HepG2 (cell line): Measurements from ENCODE around the gene GPR55. TPM values are rescaled to one million over a fixed set of nuclear protein-coding genes. Genes with fewer than 3 reads are reported as not detected.

Experiments
- ATAC-seq: fragments of 200-7000 bp; cut with Tn5 transposase; 3 replicates; pipeline ENCODE4 v1.9.1; 2020; ENCODE audit warnings: mild to moderate bottlenecking, moderate library complexity
- BruUV-seq: library from RNA; stranded (reverse); fragments of 400-500 nt; replicated peaks from 2 replicates; lab custom pipeline; 2021; lab: Mats Ljungman, UMichigan
- CTCF ChIA-PET: fragments of 300-600 bp; formaldehyde crosslinking; extraction: SDS; loops from one replicate; lab custom pipeline; 2021; ENCODE audit warnings: low total read pairs, inconsistent platforms, low intra/inter-chr PET ratio; lab: Yijun Ruan, JAX
- POLR2A ChIA-PET: fragments of 350-600 bp; sonication (Branson Sonifier 250); formaldehyde crosslinking; loops from one replicate; lab custom pipeline; 2020; ENCODE audit warnings: antibody characterized with exemption, inconsistent platforms; lab: Yijun Ruan, JAX
- DNase-seq: peaks from one replicate; pipeline ENCODE4 v3.0.0-alpha.2; 2015; ENCODE audit warnings: low spot score
- FAIRE-seq: peaks from 3 replicates; lab custom pipeline; 2011; peaks lifted over from hg19 to GRCh38; lab: Jason Lieb, UNC
- H2AFZ ChIP-seq: one replicate; pipeline ENCODE4 v1.6.1; 2011; ENCODE audit warnings: low read length, inconsistent platforms
- H3K27ac ChIP-seq: fragments of 300-600 bp; 3 replicates; pipeline ENCODE4 v1.8.0; 2011; ENCODE audit warnings: mixed run types, mild to moderate bottlenecking, mixed read lengths, low read length, inconsistent platforms; ENCODE audit not compliant: insufficient read depth; ENCODE audit errors: extremely low read length
- H3K27me3 ChIP-seq, 2 experiments: fragments of 200-600 bp in 1 of 2; 2 replicates in 1 of 2; 3 replicates in 1 of 2; pipeline versions ENCODE4 v1.6.0 to v1.8.0; 2011; ENCODE audit warnings: low read length in 2 of 2, mild to moderate bottlenecking in 2 of 2, moderate library complexity in 2 of 2, inconsistent platforms in 1 of 2; ENCODE audit not compliant: insufficient read depth in 2 of 2, control insufficient read depth in 1 of 2
- H3K36me3 ChIP-seq, 2 experiments: fragments of 200-600 bp in 1 of 2; replicated peaks in 1 of 2; 2 replicates in 1 of 2; 3 replicates in 1 of 2; pipeline versions ENCODE4 v1.5.1 to v1.8.0; 2011; ENCODE audit warnings: low read length in 2 of 2, inconsistent platforms in 1 of 2; ENCODE audit not compliant: insufficient read depth in 2 of 2, control insufficient read depth in 1 of 2
- H3K4me1 ChIP-seq: 2 replicates; pipeline ENCODE4 v1.5.1; 2012; ENCODE audit warnings: low read length, inconsistent platforms; ENCODE audit not compliant: insufficient read depth
- H3K4me2 ChIP-seq: 2 replicates; pipeline ENCODE4 v1.6.0; 2011; ENCODE audit warnings: low read depth, low read length, inconsistent platforms
- H3K4me3 ChIP-seq, 3 experiments: fragments of 200-600 bp in 1 of 3; sonication (generic), shearing (Covaris generic) in 1 of 3; replicated peaks in 1 of 3; 2 replicates each; pipeline ENCODE4 v1.5.1; 2011 to 2016; ENCODE audit warnings: low read length in 3 of 3, inconsistent platforms in 2 of 3, low read depth in 2 of 3, mild to moderate bottlenecking in 2 of 3, control low read depth in 1 of 3, mixed read lengths in 1 of 3; ENCODE audit not compliant: insufficient read depth in 1 of 3
- H3K79me2 ChIP-seq: one replicate; pipeline ENCODE4 v1.6.1; 2011; ENCODE audit warnings: low read length, inconsistent platforms; ENCODE audit not compliant: insufficient read depth
- H3K9ac ChIP-seq: 2 replicates; pipeline ENCODE4 v1.6.0; 2011; ENCODE audit warnings: mild to moderate bottlenecking, low read depth, low read length, inconsistent platforms; ENCODE audit not compliant: insufficient read depth
- H3K9me3 ChIP-seq: 2 replicates; pipeline ENCODE4 v1.5.1; 2012; ENCODE audit warnings: mild to moderate bottlenecking, low read length
- H4K20me1 ChIP-seq: 2 replicates; pipeline ENCODE4 v1.6.0; 2011; ENCODE audit warnings: inconsistent platforms, mild to moderate bottlenecking, low read length, moderate library complexity; ENCODE audit not compliant: insufficient read depth
- ARHGAP35 ChIP-seq: sonication (generic); formaldehyde crosslinking; IDR thresholded peaks from 2 replicates; pipeline ENCODE4 v1.9.0; 2022; ENCODE audit warnings: mild to moderate bottlenecking, inconsistent platforms, moderate library complexity, missing genetic modification reagents, borderline replicate concordance
- HNF1B ChIP-seq: sonication (generic); formaldehyde crosslinking; IDR thresholded peaks from 2 replicates; pipeline ENCODE4 v1.5.1; 2020; ENCODE audit warnings: mild to moderate bottlenecking, moderate library complexity, missing genetic modification reagents
- MED13 ChIP-seq: sonication (generic); formaldehyde crosslinking; IDR thresholded peaks from 2 replicates; pipeline ENCODE4 v1.5.0; 2020; ENCODE audit warnings: missing genetic modification reagents
- NFYC ChIP-seq: IDR thresholded peaks from 2 replicates; pipeline ENCODE4 v1.6.1; 2016; ENCODE audit warnings: missing genetic modification reagents, missing compliant biosample characterization
- NR3C1 ChIP-seq: sonication (generic); formaldehyde crosslinking; IDR thresholded peaks from 2 replicates; pipeline ENCODE4 v1.4.0; 2020; ENCODE audit warnings: missing genetic modification reagents
- PITX1 ChIP-seq: sonication (generic); formaldehyde crosslinking; IDR thresholded peaks from 2 replicates; pipeline ENCODE4 v1.5.1; 2020; ENCODE audit warnings: mild to moderate bottlenecking, missing genetic modification reagents
- RERE ChIP-seq: IDR thresholded peaks from 2 replicates; pipeline ENCODE4 v1.6.1; 2016; ENCODE audit warnings: low read depth, missing genetic modification reagents, missing compliant biosample characterization
- SSRP1 ChIP-seq: IDR thresholded peaks from 2 replicates; pipeline ENCODE4 v1.6.1; 2016; ENCODE audit warnings: control low read depth
- ZNF552 ChIP-seq: sonication (generic); formaldehyde crosslinking; IDR thresholded peaks from 2 replicates; pipeline ENCODE4 v1.9.0; 2022; ENCODE audit warnings: missing genetic modification reagents, mild to moderate bottlenecking, borderline replicate concordance
- ZNF678 ChIP-seq: sonication (generic); formaldehyde crosslinking; IDR thresholded peaks from 2 replicates; pipeline ENCODE4 v1.4.0; 2020; ENCODE audit warnings: mild to moderate bottlenecking, missing genetic modification reagents
- WGBS: methylation state at CpG from one replicate; pipeline ENCODE4 v1.1.6; 2017; ENCODE audit warnings: low lambda C conversion rate; 5-methylcytosine and 5-hydroxymethylcytosine counted together
- in situ Hi-C: cut with HindIII; loops from 2 replicates; pipeline ENCODE4 v1.10.0; 2017; ENCODE audit warnings: low pct_unique_long_range_greater_than_20kb; ENCODE audit not compliant: extremely low pct_ligation_motif_present
- intact Hi-C: fragments of 100-400 bp; cut with micrococcal nuclease; formaldehyde crosslinking; loops from one replicate; pipeline ENCODE4 v1.10.0; 2022; ENCODE audit not compliant: unreplicated experiment
- polyA plus RNA-seq, 8 experiments: library from polyadenylated mRNA; depleted of rRNA in 3 of 8; stranded (reverse) in 7 of 8; unstranded in 1 of 8; fragments of >200 nt; fragmentation: Illumina TruSeq in 4 of 8; extraction: Trizol in 4 of 8; gene quantifications; 2 replicates each; pipeline versions ENCODE4 v1.2.1 to v1.2.3, GENCODE V29; 2011 to 2016; ENCODE audit warnings: low read depth in 4 of 8, missing spikeins in 1 of 8, mixed read lengths in 1 of 8; ENCODE audit not compliant: insufficient read depth in 1 of 8
- total RNA-seq, 5 experiments: library from RNA; depleted of rRNA; stranded (reverse); fragments of >200 nt; fragmentation: Illumina TruSeq; extraction: Trizol; gene quantifications; 2 replicates each; pipeline ENCODE4 v1.2.3, GENCODE V29; 2016; ENCODE audit warnings: low read depth in 1 of 5
- TF ChIP-seq, protein P1 (sequence below): sonication (generic); formaldehyde crosslinking; IDR thresholded peaks from 2 replicates; pipeline ENCODE4 v1.4.0; 2020; ENCODE audit warnings: mild to moderate bottlenecking, missing genetic modification reagents
- TF ChIP-seq, protein P2 (sequence below): IDR thresholded peaks from 2 replicates; pipeline ENCODE4 v1.6.1; 2018; ENCODE audit warnings: missing genetic modification reagents
- TF ChIP-seq, protein P3 (sequence below): sonication (generic); formaldehyde crosslinking; IDR thresholded peaks from 2 replicates; pipeline ENCODE4 v1.8.0; 2022; ENCODE audit warnings: mild to moderate bottlenecking, missing genetic modification reagents; ENCODE audit not compliant: insufficient replicate concordance

Gene GPR55
- total and polyA plus RNA-seq, 2 of the 13 experiments (the other 11 are each of a cell fraction or from before 2014, with no cell fraction given) = not detected

DNA sequence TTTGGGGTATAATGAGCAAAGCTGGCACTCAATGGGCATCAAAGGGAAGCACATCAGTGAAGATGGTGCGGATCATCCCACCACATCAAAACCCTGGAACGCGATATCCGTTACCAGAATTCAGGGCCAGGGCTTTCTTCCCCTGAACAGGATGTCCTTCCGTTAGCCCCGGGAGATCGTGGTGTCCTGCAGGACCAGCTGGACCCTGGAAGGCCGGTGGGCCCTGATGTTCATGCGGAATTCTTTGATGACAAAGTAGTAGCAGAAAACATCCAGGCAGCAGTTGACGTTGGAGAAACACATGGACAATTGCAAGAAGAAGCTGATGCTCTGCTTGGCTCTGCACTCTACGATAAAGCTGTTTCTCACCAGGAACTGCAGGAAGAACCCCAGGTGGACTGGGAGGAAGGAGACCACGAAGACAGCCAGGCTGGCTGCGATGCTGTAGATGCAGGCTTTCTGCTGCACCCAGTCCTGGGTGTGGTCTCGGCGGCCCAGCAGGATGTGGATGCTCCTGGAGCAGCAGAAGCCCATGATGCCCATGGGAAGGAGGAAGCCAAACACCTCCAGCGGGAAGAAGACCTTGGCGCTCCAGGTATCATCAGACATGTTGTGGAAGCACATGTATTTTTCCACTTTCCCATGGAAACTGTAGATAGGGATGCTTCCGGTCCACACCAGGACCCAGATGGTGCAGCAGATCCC lies 15.0 kb downstream of the GPR55 start:
- TF ChIP-seq, protein P1, sequence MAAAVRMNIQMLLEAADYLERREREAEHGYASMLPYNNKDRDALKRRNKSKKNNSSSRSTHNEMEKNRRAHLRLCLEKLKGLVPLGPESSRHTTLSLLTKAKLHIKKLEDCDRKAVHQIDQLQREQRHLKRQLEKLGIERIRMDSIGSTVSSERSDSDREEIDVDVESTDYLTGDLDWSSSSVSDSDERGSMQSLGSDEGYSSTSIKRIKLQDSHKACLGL (CRISPR knock-in tag) = no peak
- TF ChIP-seq PITX1 (CRISPR knock-in tag) (no peak), ARHGAP35 (CRISPR knock-in tag) (no peak), NFYC (CRISPR knock-in tag) (no peak), NR3C1 (CRISPR knock-in tag) (no peak), ZNF552 (CRISPR knock-in tag) (no peak), MED13 (CRISPR knock-in tag) (no peak), SSRP1 (CRISPR knock-in tag) (no peak), HNF1B (CRISPR knock-in tag) (no peak), ZNF678 (CRISPR knock-in tag) (no peak), RERE (CRISPR knock-in tag) (no peak)
- TF ChIP-seq, protein P2, sequence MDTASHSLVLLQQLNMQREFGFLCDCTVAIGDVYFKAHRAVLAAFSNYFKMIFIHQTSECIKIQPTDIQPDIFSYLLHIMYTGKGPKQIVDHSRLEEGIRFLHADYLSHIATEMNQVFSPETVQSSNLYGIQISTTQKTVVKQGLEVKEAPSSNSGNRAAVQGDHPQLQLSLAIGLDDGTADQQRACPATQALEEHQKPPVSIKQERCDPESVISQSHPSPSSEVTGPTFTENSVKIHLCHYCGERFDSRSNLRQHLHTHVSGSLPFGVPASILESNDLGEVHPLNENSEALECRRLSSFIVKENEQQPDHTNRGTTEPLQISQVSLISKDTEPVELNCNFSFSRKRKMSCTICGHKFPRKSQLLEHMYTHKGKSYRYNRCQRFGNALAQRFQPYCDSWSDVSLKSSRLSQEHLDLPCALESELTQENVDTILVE = no peak
- TF ChIP-seq, protein P3, sequence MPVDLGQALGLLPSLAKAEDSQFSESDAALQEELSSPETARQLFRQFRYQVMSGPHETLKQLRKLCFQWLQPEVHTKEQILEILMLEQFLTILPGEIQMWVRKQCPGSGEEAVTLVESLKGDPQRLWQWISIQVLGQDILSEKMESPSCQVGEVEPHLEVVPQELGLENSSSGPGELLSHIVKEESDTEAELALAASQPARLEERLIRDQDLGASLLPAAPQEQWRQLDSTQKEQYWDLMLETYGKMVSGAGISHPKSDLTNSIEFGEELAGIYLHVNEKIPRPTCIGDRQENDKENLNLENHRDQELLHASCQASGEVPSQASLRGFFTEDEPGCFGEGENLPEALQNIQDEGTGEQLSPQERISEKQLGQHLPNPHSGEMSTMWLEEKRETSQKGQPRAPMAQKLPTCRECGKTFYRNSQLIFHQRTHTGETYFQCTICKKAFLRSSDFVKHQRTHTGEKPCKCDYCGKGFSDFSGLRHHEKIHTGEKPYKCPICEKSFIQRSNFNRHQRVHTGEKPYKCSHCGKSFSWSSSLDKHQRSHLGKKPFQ (CRISPR knock-in tag) = no peak
- Histone ChIP-seq H3K4me3 (no peak overlapping the region), H4K20me1 (no peaks in the 10 kb centered on the region), H3K36me3 (no peaks in the 10 kb centered on the region), H3K4me1 (peaks cover 22% of the 10 kb centered on the region), H3K27ac (no peak overlapping the region), H3K4me2 (no peak overlapping the region), H3K27me3 (peaks cover 10 to 73% of the 10 kb centered on the region in 2 experiments; a peak in 4 of 5 replicates), H3K9me3 (no peaks in the 10 kb centered on the region), H2AFZ (no peak overlapping the region), H3K9ac (no peak overlapping the region), H3K79me2 (no peaks in the 10 kb centered on the region)
- FAIRE-seq (no peak), ATAC-seq (no peak), DNase-seq (no peak)
- ChIA-PET POLR2A (no interaction called here), CTCF (no interaction called here)
- intact Hi-C loops = no loop called here
- no TSS peak for BruUV-seq
- in situ Hi-C loops = no loop called here
- 42% methylated on average over 18 of the region's 18 CpGs for WGBS
